ENCODE measurements around the gene MOB3B.
A peak's percentile ranks its signal among the peaks of the same experiment; 100 is the strongest.

The MOB3B gene

DNA sequence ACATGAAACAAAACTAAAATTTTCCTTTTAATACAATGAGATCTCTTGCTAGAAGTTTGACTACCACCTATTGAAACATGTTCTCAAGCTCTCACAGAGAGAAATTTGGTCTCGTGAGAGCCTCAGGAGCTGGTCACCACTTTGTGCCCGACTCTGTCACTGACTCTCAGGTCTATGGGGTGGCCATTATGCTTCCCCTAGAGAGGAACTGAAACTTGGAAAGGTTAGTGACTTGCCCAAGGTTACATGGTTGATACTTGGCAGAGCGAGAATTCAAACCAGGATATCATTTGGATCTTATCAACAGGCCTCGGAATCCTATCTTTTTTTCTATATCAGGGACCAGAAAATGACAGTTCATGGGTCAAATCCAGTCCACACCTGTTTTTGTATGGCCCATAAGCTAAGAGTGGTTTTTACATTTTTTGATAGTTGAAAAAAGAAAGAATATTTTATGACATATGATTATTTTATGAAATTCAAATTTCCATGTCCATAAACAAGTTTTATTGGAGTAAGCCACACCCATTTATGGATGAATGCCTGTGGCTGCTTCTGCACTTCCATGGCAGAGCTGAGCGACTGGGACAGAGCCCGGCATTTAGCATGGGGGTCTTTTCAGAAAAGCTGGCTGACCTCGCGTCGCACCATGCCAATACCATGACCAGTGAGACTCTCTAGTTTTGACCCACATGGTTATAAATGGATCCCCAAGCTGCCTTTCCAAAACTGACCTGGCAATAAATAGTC lies 187.9 kb downstream of the MOB3B start:
- peak in 1 of 51 donors; percentile 32 for DNase-seq

GRCh38 chr9:27340961-27341511 lies 188.6 kb downstream of the MOB3B start:
- DNase-seq: peak in 2 of 51 donors; percentile 46 to 54

DNA sequence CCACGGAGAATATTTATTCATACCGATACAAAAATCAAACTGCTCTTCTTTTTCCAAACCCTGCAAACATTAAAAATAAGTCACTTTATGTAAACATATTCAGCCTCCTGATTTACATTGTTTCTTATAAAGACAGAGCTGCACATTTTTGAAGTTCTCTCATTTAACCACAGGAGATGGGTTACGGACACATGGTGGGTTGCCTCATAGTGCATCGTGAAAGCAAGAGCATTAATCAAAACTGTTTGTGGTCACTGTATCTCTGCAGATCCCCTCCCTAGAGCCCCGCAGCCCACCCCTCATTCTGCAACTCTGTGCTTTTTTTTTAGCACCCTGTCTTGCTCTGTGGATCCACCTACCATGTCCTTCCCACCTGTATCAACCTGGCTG lies 189.3 kb downstream of the MOB3B start:
- DNase-seq: peak in 1 of 51 donors; percentile 54

DNA sequence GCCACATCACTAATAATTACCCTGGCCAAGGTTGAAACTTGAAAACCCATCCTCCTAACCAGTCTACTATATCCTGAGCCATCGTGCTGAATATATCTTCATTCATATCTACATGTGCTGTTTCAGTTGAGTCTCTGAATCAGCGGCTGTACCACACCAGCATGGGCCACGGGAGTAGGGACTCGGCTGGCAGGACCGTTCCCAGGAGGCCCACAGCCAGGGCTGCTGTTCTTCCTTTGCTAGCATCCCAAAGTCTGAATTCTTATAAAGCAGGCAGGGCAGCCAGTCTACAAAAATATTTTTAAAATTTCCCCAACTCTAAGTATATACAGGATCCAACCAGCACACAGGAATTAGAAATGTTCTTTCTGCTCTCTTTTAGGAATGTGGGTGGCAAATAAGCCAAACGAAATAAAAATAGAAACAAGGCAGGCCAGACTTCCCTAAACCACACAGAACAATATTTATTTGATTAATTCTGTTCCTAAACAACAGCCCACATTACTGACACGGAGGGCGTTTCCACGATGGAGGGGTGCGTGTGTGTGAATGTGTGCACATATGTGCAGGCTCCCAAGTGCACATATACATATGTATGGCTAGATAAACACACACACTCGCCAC lies 189.8 kb downstream of the MOB3B start:
- peak in 9 of 51 donors; percentile 9 to 64 (median 26) for DNase-seq

- peak in 19 of 51 donors; percentile 9 to 60 (median 37) for DNase-seq
Measured at GRCh38 chr9:27338527-27338903, 191.1 kb downstream of the MOB3B start.

- peak in 3 of 51 donors; percentile 28 to 56 (median 35) for DNase-seq
Measured at GRCh38 chr9:27337833-27338526, 191.6 kb downstream of the MOB3B start.

DNA sequence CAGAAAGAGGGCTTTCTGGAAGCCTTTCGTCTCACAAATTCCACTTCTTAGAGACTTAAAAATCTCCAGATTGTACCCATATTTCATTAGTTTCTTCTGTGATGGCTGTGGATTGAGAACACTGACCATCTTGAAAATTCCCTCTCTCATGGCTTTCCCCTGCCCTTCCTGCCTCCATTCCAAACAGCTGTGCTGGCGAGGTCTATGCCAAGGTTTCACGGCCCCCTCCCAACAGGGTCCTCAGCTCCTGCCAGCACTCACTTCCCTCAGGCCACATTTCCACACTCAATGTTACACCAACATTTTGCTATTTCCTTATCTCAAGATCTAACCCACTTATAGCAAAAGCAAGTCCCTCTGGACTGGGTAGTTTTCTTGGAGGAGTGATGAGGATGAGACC lies 192.4 kb downstream of the MOB3B start:
- DNase-seq: no peak

GRCh38 chr9:27336829-27337228 lies 192.8 kb downstream of the MOB3B start:
- DNase-seq: no peak

DNA sequence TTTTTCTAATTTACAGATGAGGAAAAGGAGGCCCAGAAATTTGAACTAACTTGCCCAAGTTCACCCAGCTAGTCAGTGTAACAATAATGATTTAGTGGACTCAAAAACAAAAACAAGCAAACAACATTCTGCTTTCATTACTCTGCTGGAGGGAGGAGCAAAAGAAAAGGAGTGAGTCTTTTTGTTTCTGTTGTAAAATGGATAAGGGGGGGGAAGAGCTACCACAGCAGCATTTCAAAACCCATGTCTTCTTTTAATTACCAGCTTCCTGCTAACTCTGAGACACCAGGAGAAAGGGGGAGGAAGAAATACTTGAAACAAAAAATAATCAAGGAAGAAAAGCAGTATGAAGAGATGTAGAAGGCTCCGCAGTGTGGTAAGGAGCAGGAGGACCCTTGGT lies 193.5 kb downstream of the MOB3B start:
- DNase-seq: no peak

- DNase-seq: no peak
Measured at GRCh38 chr9:27335075-27335474, 194.5 kb downstream of the MOB3B start.

DNA sequence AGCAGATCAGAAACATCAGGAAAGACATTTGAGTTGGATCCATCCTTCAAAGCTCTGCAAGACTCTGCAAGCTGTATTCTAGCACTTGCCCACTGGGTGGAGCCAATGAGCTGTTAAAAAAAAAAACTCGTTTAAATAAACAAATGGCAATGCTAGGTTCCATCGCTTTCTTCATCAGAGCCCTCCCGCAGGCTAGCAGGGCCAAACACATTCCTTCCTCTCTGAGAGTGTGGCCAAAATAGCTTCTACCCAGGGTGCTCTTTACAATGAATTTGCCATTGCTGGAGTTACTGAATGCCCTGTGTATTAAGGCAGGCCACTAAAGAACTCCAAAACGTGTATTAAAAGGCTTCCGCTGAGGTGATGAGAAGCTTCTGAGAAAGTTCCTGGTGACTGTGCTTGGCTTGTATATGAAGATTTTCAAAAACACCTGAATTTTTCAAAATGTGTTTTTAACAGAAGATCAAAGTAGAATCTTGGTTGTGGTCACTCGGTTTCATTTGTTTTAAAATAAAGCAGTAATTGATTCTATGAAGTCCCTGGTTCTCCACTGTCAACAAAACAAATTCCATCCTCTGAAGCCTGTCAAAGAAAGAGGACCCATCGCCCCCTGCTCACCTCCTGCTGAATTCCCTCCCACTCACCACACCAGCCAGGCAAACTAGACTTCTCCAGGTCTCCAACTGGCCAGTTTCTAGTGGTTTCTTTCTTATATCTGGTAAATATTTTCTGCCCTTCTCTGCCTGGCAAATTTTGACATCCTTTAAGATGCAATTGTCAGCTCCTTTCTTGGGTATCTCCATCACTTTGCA lies 196.2 kb downstream of the MOB3B start:
- DNase-seq: peak in 31 of 51 donors; percentile 18 to 88 (median 48)

GRCh38 chr9:27331393-27331792 lies 198.2 kb downstream of the MOB3B start:
- no peak for DNase-seq

GRCh38 chr9:27329291-27329690 lies 200.3 kb downstream of the MOB3B start:
- peak in 17 of 51 donors; percentile 6 to 56 (median 28) for DNase-seq

GRCh38 chr9:27328483-27328882 lies 201.1 kb downstream of the MOB3B start:
- no peak for DNase-seq

DNA sequence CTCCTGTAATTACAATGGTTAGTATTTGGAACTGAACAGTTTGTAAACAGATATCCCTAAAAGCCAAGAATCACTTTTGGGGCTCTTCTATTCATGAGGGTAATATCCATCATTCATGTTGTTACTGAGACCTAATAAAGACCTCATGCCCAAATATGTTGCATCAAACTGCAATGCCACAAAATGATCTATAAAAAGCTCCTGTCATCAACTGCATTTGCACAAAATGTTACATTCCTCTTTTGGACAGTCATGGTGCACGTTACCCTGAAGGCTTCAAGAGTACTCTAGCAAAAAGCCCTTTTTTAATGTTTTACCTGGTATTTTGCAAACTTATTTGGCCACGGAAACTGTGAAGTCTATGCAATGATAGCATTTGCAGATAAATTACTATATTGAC lies 218.4 kb downstream of the MOB3B start:
- no peak for DNase-seq

- no peak for DNase-seq
Measured at GRCh38 chr9:27310582-27310981, 219.0 kb downstream of the MOB3B start.

GRCh38 chr9:27308691-27309390 lies 220.8 kb downstream of the MOB3B start:
- DNase-seq: no peak

DNA sequence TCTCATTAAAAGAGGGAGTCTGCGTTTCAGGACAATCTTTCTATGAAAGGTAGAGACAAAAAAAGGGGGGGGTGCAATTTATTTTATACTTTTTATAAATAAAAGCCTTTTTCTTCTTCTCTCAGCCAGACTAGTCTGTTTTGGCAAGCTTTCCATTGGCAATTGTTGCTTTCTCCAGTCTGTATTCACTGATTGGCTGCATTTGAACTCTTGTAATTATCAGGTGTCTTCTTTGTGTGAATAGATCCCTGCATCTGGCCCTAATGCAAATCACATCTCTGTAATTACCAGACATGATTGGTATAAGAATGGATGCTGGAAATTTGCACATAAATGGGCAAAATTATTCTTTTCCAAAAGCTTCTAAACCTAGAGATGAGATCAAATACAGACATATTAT lies 225.1 kb downstream of the MOB3B start:
- no peak for DNase-seq

DNA sequence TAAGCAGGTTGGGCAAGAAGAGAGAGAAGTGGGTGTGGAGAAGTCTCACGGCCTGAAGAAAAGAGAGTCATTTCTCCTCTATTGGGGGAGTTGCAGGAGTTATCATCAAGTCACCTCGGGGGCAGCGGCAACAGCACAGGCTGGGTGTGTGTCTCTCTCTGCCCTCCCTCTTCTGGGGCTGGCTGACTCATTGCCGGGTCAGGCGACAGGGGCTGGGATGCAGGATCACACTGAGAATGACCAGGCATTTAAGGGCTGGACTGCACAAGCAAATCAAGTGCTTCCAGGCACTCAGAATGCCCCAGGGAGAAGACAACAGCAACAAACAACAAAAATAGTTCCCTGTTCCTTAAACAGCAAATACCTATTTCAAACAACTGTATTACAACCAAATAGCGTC lies 226.4 kb downstream of the MOB3B start:
- no peak for DNase-seq

DNA sequence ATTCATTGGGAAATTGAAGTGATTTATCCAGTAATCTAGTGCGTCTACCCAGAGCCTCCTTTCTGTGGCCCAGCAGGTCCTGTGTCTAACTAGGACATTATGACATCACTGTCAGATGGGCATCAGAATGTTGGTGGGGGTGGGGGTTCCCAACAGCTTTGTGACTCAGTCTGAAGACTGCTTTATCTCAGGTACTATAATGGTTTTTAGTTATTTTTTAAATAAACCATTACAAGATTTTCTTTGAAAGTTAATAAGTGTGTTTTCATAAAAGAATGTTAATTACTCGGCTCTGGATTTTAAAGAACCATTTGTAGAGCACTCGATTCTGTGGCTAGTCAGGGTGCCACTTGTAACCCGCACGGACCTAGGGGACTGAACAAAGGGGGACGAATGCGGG lies 232.6 kb downstream of the MOB3B start, which contains the start of gene EQTN:
Gene EQTN, minus strand, starts transcription at position 101 of the 400 bp plus-strand sequence. Its CDS starts 95 bp downstream, at position 6.
- no peak for DNase-seq

DNA sequence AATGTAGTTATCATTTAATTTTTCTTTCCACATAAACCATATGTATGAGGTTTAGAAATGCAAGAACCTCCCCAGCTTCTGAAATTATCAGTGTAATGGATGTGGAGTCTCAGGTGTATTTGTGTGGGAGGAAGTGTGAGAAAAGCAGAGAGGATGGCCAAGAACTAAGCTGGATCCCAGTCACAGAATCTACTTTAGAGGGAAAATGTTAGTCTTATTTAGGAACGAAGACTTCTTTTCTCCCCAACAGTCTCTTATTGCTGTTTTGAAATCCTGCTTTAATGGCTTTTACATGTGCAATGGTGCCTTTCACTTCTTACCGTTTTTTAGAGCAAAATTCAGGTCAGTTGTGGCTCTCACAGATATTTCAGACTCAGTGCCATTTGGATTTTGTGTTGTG lies 235.6 kb downstream of the MOB3B start:
- no peak for DNase-seq
